ENCODE results near the gene MYH10. TPM values are rescaled to one million over a fixed set of nuclear protein-coding genes. Genes with fewer than 3 reads are reported as not detected.

Gene MYH10
- total RNA-seq, 3 donors from 2014 or later: 2.2 to 3.2 (median 2.9) TPM

DNA sequence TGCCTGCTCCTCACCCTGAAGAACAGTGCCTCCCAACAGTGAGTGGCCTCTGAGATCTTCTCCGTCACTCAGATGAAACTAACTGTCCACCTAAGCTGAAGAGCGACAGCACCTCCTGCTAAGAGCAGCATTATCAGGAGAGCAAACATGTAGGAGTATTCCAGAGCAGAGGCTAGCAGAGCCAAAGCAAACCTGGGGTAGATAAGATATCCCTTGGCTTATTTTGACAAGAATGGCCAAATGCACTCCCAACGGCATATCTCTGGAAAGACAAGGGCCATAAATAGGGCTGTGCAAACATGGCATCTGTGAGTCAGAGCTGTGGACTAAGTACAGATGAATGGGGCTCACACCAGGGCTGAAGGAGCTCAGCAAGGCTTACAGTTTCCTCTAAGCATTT is 98.5 kb downstream of the MYH10 start:
- no peaks in the 10 kb centered on the region for H3K4me1 Mint-ChIP-seq (ENCODE audit: low read depth)
- no peak overlapping the region for H3K4me3 Mint-ChIP-seq
- no peaks in the 10 kb centered on the region for H3K27me3 Mint-ChIP-seq (ENCODE audit: low read depth)
- H3K9me3 Mint-ChIP-seq: no peaks in the 10 kb centered on the region
- H3K36me3 Mint-ChIP-seq (ENCODE audit: insufficient read depth): no peaks in the 10 kb centered on the region
- no peak for ATAC-seq
- DNase-seq: no peak

DNA sequence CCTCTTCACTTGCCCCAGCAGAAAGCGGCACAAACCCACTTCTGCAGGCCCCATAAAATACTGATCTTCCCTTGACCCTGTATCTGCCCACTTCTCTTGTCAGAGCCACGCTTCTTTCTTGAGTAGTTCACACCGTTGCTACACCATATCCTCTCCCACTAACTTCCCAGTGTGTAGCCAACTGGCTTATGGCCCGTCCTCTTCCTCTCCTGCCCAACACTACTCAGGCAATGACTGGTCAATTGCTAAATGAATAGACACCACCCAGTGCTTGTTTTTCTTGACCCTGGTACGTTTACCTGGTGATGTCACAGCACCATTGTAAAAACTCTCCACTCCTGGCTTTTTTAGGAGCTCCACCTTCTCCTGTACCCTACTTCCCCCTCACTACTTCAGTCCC is 107.9 kb downstream of the MYH10 start:
- no peaks in the 10 kb centered on the region for H3K36me3 Mint-ChIP-seq (ENCODE audit: insufficient read depth)
- ATAC-seq: no peak
- no peak overlapping the region for H3K4me3 Mint-ChIP-seq
- H3K9me3 Mint-ChIP-seq: no peaks in the 10 kb centered on the region
- H3K4me1 Mint-ChIP-seq (ENCODE audit: low read depth): no peaks in the 10 kb centered on the region
- DNase-seq: no peak
- no peaks in the 10 kb centered on the region for H3K27me3 Mint-ChIP-seq (ENCODE audit: low read depth)

DNA sequence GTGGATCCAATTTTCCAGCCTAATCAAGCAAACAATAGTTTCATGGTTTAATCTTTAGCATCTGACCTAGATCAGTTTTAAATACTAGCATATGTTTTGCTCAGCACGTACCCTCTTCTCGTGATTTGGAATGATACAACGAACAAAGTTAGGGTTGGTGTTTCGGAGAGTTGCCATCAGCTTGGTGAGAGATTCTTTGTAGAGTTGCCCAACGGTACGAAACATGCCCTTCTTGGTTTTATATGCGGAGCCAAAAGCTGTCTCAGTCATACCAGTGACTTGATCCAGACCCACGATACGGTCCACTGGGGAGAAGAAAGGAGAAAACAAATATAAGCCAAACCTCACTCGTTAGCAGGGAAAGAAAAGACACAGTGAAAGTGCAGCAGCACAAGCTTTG is 109.5 kb downstream of the MYH10 start:
- no peak overlapping the region for H3K4me3 Mint-ChIP-seq
- no peaks in the 10 kb centered on the region for H3K36me3 Mint-ChIP-seq (ENCODE audit: insufficient read depth)
- H3K4me1 Mint-ChIP-seq (ENCODE audit: low read depth): no peaks in the 10 kb centered on the region
- DNase-seq (no peak), ATAC-seq (no peak)
- H3K27me3 Mint-ChIP-seq (ENCODE audit: low read depth): no peaks in the 10 kb centered on the region
- H3K9me3 Mint-ChIP-seq: no peaks in the 10 kb centered on the region

DNA sequence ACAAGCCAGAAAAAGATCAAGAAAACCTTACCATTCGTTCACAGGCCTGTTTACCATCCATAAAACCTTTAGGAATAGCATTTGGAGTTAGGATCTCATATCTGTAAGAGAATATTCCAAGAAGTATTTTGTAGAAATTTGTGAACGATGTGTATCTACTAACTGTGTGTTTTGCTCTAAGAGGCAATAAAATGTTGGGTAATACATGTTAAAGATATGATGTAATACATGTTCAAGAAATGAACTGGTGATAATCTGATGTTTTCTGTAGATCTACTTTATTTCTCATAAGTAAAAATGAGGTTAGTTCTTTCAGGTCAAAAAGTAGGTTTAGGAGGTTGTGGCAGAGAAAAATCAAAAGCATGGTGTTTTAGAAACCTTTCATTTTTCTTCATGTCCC is 111.7 kb downstream of the MYH10 start:
- Mint-ChIP-seq H3K36me3 (ENCODE audit: insufficient read depth) (no peaks in the 10 kb centered on the region), H3K4me1 (ENCODE audit: low read depth) (no peaks in the 10 kb centered on the region), H3K27me3 (ENCODE audit: low read depth) (no peaks in the 10 kb centered on the region), H3K9me3 (no peaks in the 10 kb centered on the region), H3K4me3 (no peak overlapping the region)
- no peak for DNase-seq
- no peak for ATAC-seq

DNA sequence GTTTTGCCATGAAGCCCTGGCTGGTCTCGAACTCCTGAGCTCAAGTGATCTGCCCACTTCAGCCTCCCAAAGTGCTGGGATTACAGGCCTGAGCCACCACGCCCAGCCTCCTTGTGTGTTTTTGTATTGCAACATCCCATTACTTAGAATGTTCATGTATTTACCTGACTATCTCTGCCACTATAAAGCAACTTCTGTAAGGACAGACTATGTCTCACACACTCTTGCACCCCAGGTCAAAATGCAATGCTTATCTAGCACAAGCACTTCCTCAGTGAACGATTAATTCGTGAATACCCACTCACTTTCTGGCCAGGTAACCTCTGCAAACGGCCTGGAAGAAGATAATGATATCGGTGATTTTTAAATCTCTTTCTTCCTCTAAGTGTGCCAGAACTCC is 112.2 kb downstream of the MYH10 start:
- H3K27me3 Mint-ChIP-seq (ENCODE audit: low read depth): no peaks in the 10 kb centered on the region
- H3K9me3 Mint-ChIP-seq: no peaks in the 10 kb centered on the region
- no peaks in the 10 kb centered on the region for H3K36me3 Mint-ChIP-seq (ENCODE audit: insufficient read depth)
- no peak for DNase-seq
- H3K4me3 Mint-ChIP-seq: no peak overlapping the region
- ATAC-seq: no peak
- H3K4me1 Mint-ChIP-seq (ENCODE audit: low read depth): no peaks in the 10 kb centered on the region

DNA sequence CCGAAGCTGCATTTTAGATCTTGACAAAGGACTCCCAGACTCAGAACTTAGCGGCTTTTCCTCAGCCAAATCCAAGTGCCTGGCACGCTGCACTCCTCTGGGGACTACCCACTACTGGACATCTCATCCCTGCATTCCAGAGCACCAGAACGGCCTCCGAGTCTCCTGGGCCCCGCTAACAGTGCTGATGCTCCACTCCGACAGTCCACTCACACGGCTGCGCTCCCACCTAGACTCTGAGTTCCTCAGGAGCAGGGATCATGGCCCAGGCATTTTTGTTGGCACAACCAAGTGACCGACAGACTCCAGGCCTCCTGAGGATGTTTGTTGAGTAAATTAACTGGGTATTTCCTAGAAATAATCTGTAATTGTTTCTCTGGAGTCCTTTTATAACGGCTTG is 115.7 kb downstream of the MYH10 start:
- no peak for DNase-seq
- H3K9me3 Mint-ChIP-seq: no peaks in the 10 kb centered on the region
- no peak for ATAC-seq
- H3K27me3 Mint-ChIP-seq (ENCODE audit: low read depth): no peaks in the 10 kb centered on the region
- no peaks in the 10 kb centered on the region for H3K4me1 Mint-ChIP-seq (ENCODE audit: low read depth)
- H3K36me3 Mint-ChIP-seq (ENCODE audit: insufficient read depth): no peaks in the 10 kb centered on the region
- H3K4me3 Mint-ChIP-seq: no peak overlapping the region

DNA sequence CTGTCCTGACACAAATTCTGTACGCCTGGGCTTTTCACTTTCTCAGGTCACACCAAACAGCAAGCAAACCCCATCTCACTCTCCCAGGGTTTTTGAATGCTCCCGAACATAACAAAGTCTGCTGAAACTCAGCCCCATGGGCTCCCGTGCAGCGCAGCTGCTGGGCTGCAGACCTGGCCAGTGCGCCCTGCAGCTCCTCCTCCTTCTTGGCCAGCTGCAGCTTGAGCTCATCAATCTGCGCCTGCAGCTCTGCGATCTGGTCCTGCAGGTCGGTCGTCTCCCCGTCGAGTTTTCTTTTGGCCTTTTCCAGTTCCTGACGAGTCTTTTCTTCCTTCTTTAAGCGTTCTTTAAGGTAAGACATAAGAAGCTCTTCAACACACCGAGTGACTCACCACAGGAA is 124.4 kb downstream of the MYH10 start:
- Mint-ChIP-seq H3K4me3 (no peak overlapping the region), H3K27me3 (ENCODE audit: low read depth) (no peaks in the 10 kb centered on the region), H3K4me1 (ENCODE audit: low read depth) (no peaks in the 10 kb centered on the region), H3K9me3 (no peaks in the 10 kb centered on the region), H3K36me3 (ENCODE audit: insufficient read depth) (peaks cover 8% of the 10 kb centered on the region)
- DNase-seq (no peak), ATAC-seq (no peak)

DNA sequence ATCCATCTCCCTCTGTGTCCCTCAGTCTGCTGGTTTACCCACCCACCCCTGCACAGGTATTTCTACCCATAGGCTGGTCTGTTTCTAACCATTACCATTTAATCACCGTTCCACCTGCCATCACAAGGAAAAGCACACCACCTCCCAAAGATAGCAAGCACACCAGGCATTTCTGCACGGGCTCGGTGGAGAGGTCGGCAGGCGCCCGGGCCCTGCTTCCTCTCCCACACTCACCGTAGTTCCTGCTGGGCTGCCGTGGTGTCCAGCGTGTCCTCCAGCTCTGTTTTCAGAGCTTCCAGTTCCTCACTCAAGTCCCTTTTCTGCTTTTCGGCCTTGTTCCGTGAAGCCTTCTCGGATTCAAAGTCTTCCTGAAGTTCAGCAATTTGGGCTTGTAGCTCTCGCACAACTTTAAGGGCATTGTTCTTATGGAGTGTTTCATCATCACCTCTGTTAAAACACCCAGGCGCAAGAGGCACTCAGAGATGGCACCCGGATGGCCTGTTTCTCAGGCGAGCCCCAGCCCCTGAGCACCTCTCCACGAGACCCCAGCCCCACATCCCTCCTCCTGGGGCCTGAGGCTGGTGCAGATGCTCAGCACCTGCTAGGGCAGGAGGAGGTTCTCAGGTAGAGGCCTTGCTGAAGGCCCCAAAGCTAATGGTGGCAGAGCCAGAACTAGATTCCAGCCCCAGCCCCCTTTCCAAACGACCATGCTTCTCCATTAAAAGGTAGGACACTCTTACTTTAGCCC is 125.9 kb downstream of the MYH10 start:
- H3K4me1 Mint-ChIP-seq (ENCODE audit: low read depth): no peaks in the 10 kb centered on the region

DNA sequence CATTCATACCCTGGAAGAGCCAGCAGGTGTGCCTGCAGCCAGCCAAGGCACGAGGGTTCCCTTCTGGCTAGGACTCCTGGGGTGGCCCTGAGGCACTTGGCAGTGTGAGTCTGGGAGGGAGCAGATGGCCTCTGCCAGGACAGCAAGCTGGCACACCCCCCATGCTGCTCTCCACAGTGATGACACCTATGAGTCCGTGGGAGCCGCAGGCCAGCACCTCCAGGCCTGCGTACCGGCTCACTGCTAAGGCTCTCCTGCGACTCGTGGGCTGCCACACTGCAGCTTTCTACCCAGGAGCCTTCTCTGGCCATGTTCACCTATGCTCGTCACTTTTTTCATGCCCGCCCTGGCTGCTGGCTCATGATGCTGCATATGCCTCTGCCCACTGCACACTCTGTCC is 126.7 kb downstream of the MYH10 start:
- Mint-ChIP-seq H3K27me3 (ENCODE audit: low read depth) (no peaks in the 10 kb centered on the region), H3K4me3 (no peak overlapping the region), H3K36me3 (ENCODE audit: insufficient read depth) (peaks cover 5% of the 10 kb centered on the region), H3K9me3 (no peaks in the 10 kb centered on the region), H3K4me1 (ENCODE audit: low read depth) (no peaks in the 10 kb centered on the region)
- DNase-seq (no peak), ATAC-seq (no peak)

More for the DNA sequence above, 125.9 kb downstream of the MYH10 start:
- ATAC-seq (no peak), DNase-seq (no peak)
- Mint-ChIP-seq H3K4me3 (no peak overlapping the region), H3K27me3 (ENCODE audit: low read depth) (no peaks in the 10 kb centered on the region), H3K36me3 (ENCODE audit: insufficient read depth) (peaks cover 8% of the 10 kb centered on the region), H3K9me3 (no peaks in the 10 kb centered on the region)

DNA sequence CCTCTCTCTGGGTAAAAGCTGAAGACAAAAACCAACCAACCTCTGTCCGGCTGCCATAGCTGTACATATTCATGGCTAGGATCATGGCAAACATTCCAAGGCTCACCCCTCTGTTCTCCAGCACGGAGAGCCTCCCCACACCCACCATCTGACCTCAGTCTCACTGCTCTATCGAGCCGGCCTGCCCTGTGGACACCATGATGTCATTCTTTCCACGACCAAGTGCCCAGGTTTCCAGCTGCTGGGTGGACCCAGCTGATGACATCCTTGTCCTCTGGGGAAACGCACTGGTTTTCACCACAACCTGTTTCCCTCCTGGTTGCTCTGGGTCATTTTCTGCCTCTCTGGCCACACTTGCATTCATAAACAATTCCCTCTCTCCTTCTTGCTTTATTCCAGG is 127.2 kb downstream of the MYH10 start:
- no peak for ATAC-seq
- no peaks in the 10 kb centered on the region for H3K9me3 Mint-ChIP-seq
- no peak overlapping the region for H3K4me3 Mint-ChIP-seq
- H3K36me3 Mint-ChIP-seq (ENCODE audit: insufficient read depth): peaks cover under 1% of the 10 kb centered on the region
- H3K27me3 Mint-ChIP-seq (ENCODE audit: low read depth): no peaks in the 10 kb centered on the region
- no peaks in the 10 kb centered on the region for H3K4me1 Mint-ChIP-seq (ENCODE audit: low read depth)
- DNase-seq: no peak

DNA sequence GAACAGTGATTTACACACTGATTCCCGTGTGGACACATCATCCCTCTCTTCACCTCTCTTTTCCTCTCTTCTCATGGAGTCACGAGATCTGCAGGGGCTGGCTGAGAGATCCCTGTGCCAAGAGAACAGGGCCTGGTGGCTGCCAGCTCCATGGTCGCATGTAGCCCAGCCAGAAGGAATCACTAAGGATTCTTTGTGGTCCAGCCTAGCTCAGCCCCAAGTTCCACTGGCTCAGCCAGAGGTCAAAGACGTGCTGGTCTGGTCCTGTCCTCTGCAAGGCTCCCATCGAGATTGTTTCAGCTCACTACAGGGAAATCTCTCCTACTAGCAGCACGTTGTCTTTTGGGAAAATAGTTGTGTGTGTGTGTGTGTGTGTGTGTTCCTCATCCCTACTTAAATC is 128.4 kb downstream of the MYH10 start:
- no peaks in the 10 kb centered on the region for H3K9me3 Mint-ChIP-seq
- DNase-seq (no peak), ATAC-seq (no peak)
- H3K4me1 Mint-ChIP-seq (ENCODE audit: low read depth): no peaks in the 10 kb centered on the region
- H3K36me3 Mint-ChIP-seq (ENCODE audit: insufficient read depth): no peaks in the 10 kb centered on the region
- H3K4me3 Mint-ChIP-seq: no peak overlapping the region
- H3K27me3 Mint-ChIP-seq (ENCODE audit: low read depth): no peaks in the 10 kb centered on the region

DNA sequence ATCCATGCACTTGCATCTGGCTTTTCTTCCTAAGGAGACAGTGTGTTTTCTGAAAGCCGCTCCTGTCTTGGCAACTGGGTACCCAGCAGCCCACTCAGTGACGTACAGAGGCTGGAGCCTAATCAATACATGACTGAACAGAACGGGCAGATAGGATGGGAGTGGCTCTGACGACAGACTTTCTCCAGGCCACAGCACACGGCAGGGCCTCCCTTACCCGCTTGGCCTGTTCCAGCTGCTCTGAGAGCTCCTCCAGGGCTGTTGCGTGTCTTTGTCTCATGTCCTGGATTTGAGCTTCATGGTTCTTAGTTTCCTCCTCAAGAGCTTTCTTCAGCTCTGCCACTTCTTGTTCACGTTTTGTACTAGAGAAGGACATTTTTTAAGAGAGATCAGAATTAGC is 129.9 kb downstream of the MYH10 start:
- no peak for DNase-seq
- Mint-ChIP-seq H3K4me3 (no peak overlapping the region), H3K4me1 (ENCODE audit: low read depth) (no peaks in the 10 kb centered on the region), H3K9me3 (no peaks in the 10 kb centered on the region), H3K36me3 (ENCODE audit: insufficient read depth) (no peaks in the 10 kb centered on the region), H3K27me3 (ENCODE audit: low read depth) (no peaks in the 10 kb centered on the region)
- no peak for ATAC-seq

DNA sequence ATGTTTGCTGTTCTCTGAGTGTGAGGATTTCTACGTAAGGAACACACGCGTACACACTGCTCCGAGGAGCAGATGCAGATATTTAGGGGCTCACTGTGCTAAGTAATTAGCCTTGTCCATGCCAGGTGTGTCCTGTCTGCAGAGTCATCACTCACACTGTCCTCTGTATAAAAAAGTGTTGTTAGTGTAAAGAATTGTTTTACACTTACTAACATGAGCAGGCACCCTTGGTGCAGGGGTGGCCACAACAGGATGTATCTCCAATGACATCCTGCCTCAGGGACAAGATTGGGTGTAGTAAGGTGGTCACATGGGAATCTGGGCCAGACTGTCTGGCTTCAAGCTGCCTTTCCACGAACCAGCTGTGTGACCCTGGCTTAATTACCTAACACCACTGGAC is 130.9 kb downstream of the MYH10 start:
- no peaks in the 10 kb centered on the region for H3K4me1 Mint-ChIP-seq (ENCODE audit: low read depth)
- DNase-seq (no peak), ATAC-seq (no peak)
- H3K4me3 Mint-ChIP-seq: no peak overlapping the region
- H3K27me3 Mint-ChIP-seq (ENCODE audit: low read depth): no peaks in the 10 kb centered on the region
- H3K36me3 Mint-ChIP-seq (ENCODE audit: insufficient read depth): no peaks in the 10 kb centered on the region
- H3K9me3 Mint-ChIP-seq: no peaks in the 10 kb centered on the region

DNA sequence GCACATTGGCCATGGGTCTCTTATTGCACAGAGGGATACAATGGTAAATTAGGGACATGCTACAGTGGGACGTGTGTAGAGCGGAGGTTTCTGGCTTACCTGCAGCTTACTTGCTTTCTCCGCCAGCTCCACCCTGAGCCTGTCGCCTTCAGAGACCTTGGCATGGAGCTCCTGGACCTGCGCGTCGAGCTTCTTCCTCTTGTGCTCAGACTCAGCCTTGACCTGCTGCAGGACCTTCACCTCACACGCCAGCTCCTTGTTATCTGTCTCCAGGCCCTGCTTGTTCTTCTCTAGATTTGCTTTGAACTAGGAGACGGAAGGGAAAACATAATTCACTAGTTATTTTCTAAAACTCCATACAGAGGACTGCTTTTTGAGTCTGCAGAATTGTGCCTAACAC is 131.4 kb downstream of the MYH10 start:
- Mint-ChIP-seq H3K27me3 (ENCODE audit: low read depth) (no peaks in the 10 kb centered on the region), H3K9me3 (no peaks in the 10 kb centered on the region), H3K4me1 (ENCODE audit: low read depth) (no peaks in the 10 kb centered on the region), H3K36me3 (ENCODE audit: insufficient read depth) (no peaks in the 10 kb centered on the region), H3K4me3 (no peak overlapping the region)
- no peak for DNase-seq
- ATAC-seq: no peak

DNA sequence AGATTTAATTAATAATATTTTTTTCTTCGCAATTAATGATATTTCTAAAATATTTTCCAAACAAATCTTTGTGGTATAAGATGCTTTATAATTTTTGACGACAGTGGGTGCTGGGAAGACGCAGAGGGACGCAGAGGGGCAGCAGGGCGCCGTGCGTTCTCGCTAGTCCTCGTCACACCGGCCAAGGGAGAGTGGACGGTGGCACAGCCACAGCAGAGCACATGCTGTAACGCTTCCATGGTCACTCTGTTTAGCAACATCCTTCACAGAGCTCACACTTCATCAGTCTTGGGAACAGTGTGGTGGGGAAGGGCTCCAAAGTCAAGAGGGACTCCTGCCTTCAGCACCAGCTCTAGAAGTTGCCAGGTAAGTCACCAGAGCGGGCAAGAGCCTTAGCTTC is 134.4 kb downstream of the MYH10 start:
- Mint-ChIP-seq H3K4me3 (no peak overlapping the region), H3K27me3 (ENCODE audit: low read depth) (no peaks in the 10 kb centered on the region), H3K36me3 (ENCODE audit: insufficient read depth) (peaks cover 5% of the 10 kb centered on the region), H3K9me3 (peaks cover 3% of the 10 kb centered on the region), H3K4me1 (ENCODE audit: low read depth) (no peaks in the 10 kb centered on the region)
- ATAC-seq (no peak), DNase-seq (no peak)

Measured in activated T-cell treated with anti-CD3 and anti-CD28 coated beads, Interleukin-2, amount 50 U/mL, for 4 hours (primary cell).